ENCODE results near the gene ERF. TPM values are rescaled to one million over a fixed set of nuclear protein-coding genes. Genes with fewer than 3 reads are reported as not detected.

ERF gene
- total and polyA plus RNA-seq, 2 of the 8 experiments (the other 6 are each of a cell fraction or from before 2014, with no cell fraction given): 43.7 to 62.7 TPM

DNA sequence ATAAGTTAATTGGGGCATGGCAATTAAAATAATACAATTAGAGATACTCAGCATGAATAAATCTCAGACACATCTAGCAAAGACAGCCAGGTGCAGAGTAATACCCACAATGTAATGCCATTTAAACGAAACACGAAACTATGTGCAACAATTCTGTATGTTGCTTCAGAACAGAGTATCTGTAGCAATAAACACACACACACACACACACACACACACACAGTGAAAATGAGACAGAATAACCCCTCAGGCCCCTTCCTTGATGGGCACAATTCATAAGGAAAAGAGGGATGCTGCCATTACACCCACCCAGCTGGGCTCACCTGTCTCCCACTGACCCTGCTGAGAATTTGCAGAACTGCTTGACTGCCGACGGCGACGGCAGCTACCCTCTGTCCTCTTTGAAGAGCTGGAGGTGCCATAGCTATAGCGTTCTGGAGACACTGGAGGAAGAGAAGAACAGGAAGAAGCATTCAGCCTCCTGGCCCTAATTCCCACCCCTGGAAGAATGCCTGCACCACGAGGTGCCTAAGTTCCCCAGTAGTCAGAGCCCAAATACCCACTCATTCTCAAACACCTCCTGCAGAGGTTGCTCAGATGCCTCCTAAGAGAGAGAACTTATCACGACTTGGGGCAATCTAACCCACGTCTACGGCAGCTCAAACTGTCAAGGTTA lies 40.0 kb downstream of the ERF start (continued):
- TF ChIP-seq, protein P1, sequence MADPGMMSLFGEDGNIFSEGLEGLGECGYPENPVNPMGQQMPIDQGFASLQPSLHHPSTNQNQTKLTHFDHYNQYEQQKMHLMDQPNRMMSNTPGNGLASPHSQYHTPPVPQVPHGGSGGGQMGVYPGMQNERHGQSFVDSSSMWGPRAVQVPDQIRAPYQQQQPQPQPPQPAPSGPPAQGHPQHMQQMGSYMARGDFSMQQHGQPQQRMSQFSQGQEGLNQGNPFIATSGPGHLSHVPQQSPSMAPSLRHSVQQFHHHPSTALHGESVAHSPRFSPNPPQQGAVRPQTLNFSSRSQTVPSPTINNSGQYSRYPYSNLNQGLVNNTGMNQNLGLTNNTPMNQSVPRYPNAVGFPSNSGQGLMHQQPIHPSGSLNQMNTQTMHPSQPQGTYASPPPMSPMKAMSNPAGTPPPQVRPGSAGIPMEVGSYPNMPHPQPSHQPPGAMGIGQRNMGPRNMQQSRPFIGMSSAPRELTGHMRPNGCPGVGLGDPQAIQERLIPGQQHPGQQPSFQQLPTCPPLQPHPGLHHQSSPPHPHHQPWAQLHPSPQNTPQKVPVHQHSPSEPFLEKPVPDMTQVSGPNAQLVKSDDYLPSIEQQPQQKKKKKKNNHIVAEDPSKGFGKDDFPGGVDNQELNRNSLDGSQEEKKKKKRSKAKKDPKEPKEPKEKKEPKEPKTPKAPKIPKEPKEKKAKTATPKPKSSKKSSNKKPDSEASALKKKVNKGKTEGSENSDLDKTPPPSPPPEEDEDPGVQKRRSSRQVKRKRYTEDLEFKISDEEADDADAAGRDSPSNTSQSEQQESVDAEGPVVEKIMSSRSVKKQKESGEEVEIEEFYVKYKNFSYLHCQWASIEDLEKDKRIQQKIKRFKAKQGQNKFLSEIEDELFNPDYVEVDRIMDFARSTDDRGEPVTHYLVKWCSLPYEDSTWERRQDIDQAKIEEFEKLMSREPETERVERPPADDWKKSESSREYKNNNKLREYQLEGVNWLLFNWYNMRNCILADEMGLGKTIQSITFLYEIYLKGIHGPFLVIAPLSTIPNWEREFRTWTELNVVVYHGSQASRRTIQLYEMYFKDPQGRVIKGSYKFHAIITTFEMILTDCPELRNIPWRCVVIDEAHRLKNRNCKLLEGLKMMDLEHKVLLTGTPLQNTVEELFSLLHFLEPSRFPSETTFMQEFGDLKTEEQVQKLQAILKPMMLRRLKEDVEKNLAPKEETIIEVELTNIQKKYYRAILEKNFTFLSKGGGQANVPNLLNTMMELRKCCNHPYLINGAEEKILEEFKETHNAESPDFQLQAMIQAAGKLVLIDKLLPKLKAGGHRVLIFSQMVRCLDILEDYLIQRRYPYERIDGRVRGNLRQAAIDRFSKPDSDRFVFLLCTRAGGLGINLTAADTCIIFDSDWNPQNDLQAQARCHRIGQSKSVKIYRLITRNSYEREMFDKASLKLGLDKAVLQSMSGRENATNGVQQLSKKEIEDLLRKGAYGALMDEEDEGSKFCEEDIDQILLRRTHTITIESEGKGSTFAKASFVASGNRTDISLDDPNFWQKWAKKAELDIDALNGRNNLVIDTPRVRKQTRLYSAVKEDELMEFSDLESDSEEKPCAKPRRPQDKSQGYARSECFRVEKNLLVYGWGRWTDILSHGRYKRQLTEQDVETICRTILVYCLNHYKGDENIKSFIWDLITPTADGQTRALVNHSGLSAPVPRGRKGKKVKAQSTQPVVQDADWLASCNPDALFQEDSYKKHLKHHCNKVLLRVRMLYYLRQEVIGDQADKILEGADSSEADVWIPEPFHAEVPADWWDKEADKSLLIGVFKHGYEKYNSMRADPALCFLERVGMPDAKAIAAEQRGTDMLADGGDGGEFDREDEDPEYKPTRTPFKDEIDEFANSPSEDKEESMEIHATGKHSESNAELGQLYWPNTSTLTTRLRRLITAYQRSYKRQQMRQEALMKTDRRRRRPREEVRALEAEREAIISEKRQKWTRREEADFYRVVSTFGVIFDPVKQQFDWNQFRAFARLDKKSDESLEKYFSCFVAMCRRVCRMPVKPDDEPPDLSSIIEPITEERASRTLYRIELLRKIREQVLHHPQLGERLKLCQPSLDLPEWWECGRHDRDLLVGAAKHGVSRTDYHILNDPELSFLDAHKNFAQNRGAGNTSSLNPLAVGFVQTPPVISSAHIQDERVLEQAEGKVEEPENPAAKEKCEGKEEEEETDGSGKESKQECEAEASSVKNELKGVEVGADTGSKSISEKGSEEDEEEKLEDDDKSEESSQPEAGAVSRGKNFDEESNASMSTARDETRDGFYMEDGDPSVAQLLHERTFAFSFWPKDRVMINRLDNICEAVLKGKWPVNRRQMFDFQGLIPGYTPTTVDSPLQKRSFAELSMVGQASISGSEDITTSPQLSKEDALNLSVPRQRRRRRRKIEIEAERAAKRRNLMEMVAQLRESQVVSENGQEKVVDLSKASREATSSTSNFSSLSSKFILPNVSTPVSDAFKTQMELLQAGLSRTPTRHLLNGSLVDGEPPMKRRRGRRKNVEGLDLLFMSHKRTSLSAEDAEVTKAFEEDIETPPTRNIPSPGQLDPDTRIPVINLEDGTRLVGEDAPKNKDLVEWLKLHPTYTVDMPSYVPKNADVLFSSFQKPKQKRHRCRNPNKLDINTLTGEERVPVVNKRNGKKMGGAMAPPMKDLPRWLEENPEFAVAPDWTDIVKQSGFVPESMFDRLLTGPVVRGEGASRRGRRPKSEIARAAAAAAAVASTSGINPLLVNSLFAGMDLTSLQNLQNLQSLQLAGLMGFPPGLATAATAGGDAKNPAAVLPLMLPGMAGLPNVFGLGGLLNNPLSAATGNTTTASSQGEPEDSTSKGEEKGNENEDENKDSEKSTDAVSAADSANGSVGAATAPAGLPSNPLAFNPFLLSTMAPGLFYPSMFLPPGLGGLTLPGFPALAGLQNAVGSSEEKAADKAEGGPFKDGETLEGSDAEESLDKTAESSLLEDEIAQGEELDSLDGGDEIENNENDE (IDR thresholded peaks at IDR 0.05; ENCODE audit: insufficient replicate concordance, low read length): no peak
